Keratinocyte (primary cell): ENCODE measurements around the gene SLC25A1. TPM values are rescaled to one million over a fixed set of nuclear protein-coding genes. Genes with fewer than 3 reads are reported as not detected.

ENCODE experiments used
- DNase-seq: peaks from one replicate; pipeline ENCODE4 v3.0.0-alpha.2; 2011; ENCODE audit warnings: low read depth, missing footprints, low spot score
- FAIRE-seq: peaks from 2 replicates; lab custom pipeline; 2011; peaks lifted over from hg19 to GRCh38; lab: Jason Lieb, UNC
- H2AFZ ChIP-seq: 2 replicates; pipeline ENCODE4 v1.6.0; 2012; ENCODE audit warnings: low read length, control low read depth, inconsistent platforms; ENCODE audit not compliant: control insufficient read depth
- H3K27ac ChIP-seq: 2 replicates; pipeline ENCODE4 v1.5.1; 2011; ENCODE audit warnings: low read length; ENCODE audit not compliant: control insufficient read depth, insufficient read depth
- H3K27me3 ChIP-seq: 3 replicates; pipeline ENCODE4 v1.6.0; 2011; ENCODE audit warnings: low read length; ENCODE audit not compliant: control insufficient read depth, insufficient read depth; ENCODE audit errors: extremely low read depth
- H3K36me3 ChIP-seq, 2 experiments: 2 replicates in 1 of 2; 3 replicates in 1 of 2; pipeline ENCODE4 v1.5.1; 2011; ENCODE audit warnings: low read length in 2 of 2, mild to moderate bottlenecking in 1 of 2; ENCODE audit not compliant: control insufficient read depth in 2 of 2, insufficient read depth in 2 of 2; ENCODE audit errors: extremely low read depth in 1 of 2
- H3K4me1 ChIP-seq: 3 replicates; pipeline ENCODE4 v1.5.1; 2011; ENCODE audit warnings: low read length; ENCODE audit not compliant: control insufficient read depth, insufficient read depth; ENCODE audit errors: extremely low read depth
- H3K4me2 ChIP-seq: 3 replicates; pipeline ENCODE4 v1.6.0; 2011; ENCODE audit warnings: low read depth, low read length; ENCODE audit not compliant: control insufficient read depth, insufficient read depth; ENCODE audit errors: extremely low read depth
- H3K4me3 ChIP-seq, 3 experiments: fragments of 200-600 bp in 1 of 3; sonication (generic) in 1 of 3; 2 replicates in 2 of 3; 3 replicates in 1 of 3; pipeline ENCODE4 v1.5.1; 2011 to 2016; ENCODE audit warnings: low read length in 3 of 3, mild to moderate bottlenecking in 3 of 3, control low read depth in 2 of 3, inconsistent platforms in 1 of 3, low read depth in 1 of 3, mixed read lengths in 1 of 3, mixed run types in 1 of 3, moderate library complexity in 1 of 3; ENCODE audit not compliant: control insufficient read depth in 2 of 3, insufficient read depth in 2 of 3; ENCODE audit errors: extremely low read depth in 1 of 3
- H3K79me2 ChIP-seq: 2 replicates; pipeline ENCODE4 v1.6.0; 2012; ENCODE audit warnings: low read length; ENCODE audit not compliant: control insufficient read depth, insufficient read depth
- H3K9ac ChIP-seq: 3 replicates; pipeline ENCODE4 v1.6.0; 2011; ENCODE audit warnings: low read length; ENCODE audit not compliant: control insufficient read depth, insufficient read depth; ENCODE audit errors: extremely low read depth
- H3K9me1 ChIP-seq: 3 replicates; pipeline ENCODE4 v1.6.0; 2011; ENCODE audit warnings: low read length; ENCODE audit not compliant: control insufficient read depth, insufficient read depth; ENCODE audit errors: extremely low read depth
- H3K9me3 ChIP-seq: 2 replicates; pipeline ENCODE4 v1.5.1; 2012; ENCODE audit warnings: low read depth, low read length; ENCODE audit not compliant: control insufficient read depth
- H4K20me1 ChIP-seq: 3 replicates; pipeline ENCODE4 v1.6.0; 2011; ENCODE audit warnings: low read length; ENCODE audit not compliant: control insufficient read depth, insufficient read depth; ENCODE audit errors: extremely low read depth
- CTCF ChIP-seq, 3 experiments: IDR thresholded peaks in 1 of 3; conservative IDR thresholded peaks in 1 of 3; optimal IDR thresholded peaks in 1 of 3; 2 replicates in 2 of 3; 3 replicates in 1 of 3; pipeline versions ENCODE3 to v1.5.1; 2011; ENCODE audit warnings: low read length in 3 of 3, mild to moderate bottlenecking in 3 of 3, moderate library complexity in 2 of 3, control low read depth in 1 of 3, inconsistent platforms in 1 of 3; ENCODE audit not compliant: insufficient read depth in 2 of 3; ENCODE audit errors: extremely low read depth in 1 of 3
- EZH2 ChIP-seq: IDR thresholded peaks from one replicate; pipeline ENCODE4 v1.6.1; 2012; ENCODE audit warnings: inconsistent platforms, mild to moderate bottlenecking, low read length, moderate library complexity
- dilution Hi-C: fragments of 300-500 bp; cut with MboI; formaldehyde crosslinking; loops from one replicate; pipeline ENCODE4 v1.7.0; 2020; ENCODE audit warnings: low sequenced_read_pairs; ENCODE audit not compliant: extremely low pct_ligation_motif_present
- polyA plus RNA-seq, 5 experiments: library from polyadenylated mRNA; depleted of rRNA in 3 of 5; stranded (reverse) in 3 of 5; stranded (forward) in 1 of 5; unstranded in 1 of 5; fragments of >200 nt; gene quantifications; 1 replicate in 1 of 5; 2 replicates in 3 of 5; 3 replicates in 1 of 5; pipeline versions ENCODE4 v1.2.1 to v1.2.3, GENCODE V29; 2011 to 2012; ENCODE audit warnings: missing spikeins in 2 of 5, low read depth in 1 of 5, low replicate concordance in 1 of 5

SLC25A1 gene
- polyA plus RNA-seq, 1 donor (not counting 4 experiments of a cell fraction or from before 2014, with no cell fraction given), result 27.7 TPM

GRCh38 chr22:19226428-19226827 lies 47.9 kb upstream of the SLC25A1 start:
- Histone ChIP-seq H3K79me2 (no peaks in the 10 kb centered on the region), H3K9me1 (no peaks in the 10 kb centered on the region), H2AFZ (no peak overlapping the region), H3K4me3 (no peak overlapping the region), H3K9me3 (no peaks in the 10 kb centered on the region), H3K4me1 (no peaks in the 10 kb centered on the region), H3K27me3 (no peaks in the 10 kb centered on the region), H3K9ac (no peak overlapping the region), H4K20me1 (no peaks in the 10 kb centered on the region), H3K36me3 (peaks cover 6 to 23% of the 10 kb centered on the region in 2 experiments), H3K4me2 (no peak overlapping the region), H3K27ac (no peak overlapping the region)
- FAIRE-seq (no peak), DNase-seq (no peak)
- dilution Hi-C loops, result no loop called here
- TF ChIP-seq CTCF (optimal IDR thresholded peaks at IDR 0.05 in 1 of 3, IDR thresholded peaks at IDR 0.05 in 1 of 3, conservative IDR thresholded peaks at IDR 0.05 in 1 of 3; ENCODE audit: extremely low read depth in 1 of 3, insufficient read depth in 2 of 3, low read length in 3 of 3), result no peak
- no peak for TF ChIP-seq EZH2

- peaks cover 12 to 24% of the 10 kb centered on the region in 2 experiments for H3K36me3 ChIP-seq
- H2AFZ ChIP-seq, result no peak overlapping the region
- TF ChIP-seq CTCF (optimal IDR thresholded peaks at IDR 0.05 in 1 of 3, IDR thresholded peaks at IDR 0.05 in 1 of 3, conservative IDR thresholded peaks at IDR 0.05 in 1 of 3; ENCODE audit: extremely low read depth in 1 of 3, insufficient read depth in 2 of 3, low read length in 3 of 3) (no peak), EZH2 (no peak)
- H3K4me2 ChIP-seq, result no peak overlapping the region
- no peaks in the 10 kb centered on the region for H4K20me1 ChIP-seq
- no peaks in the 10 kb centered on the region for H3K9me3 ChIP-seq
- no peaks in the 10 kb centered on the region for H3K79me2 ChIP-seq
- H3K9ac ChIP-seq, result no peak overlapping the region
- no peaks in the 10 kb centered on the region for H3K4me1 ChIP-seq
- no peak overlapping the region for H3K4me3 ChIP-seq
- no peaks in the 10 kb centered on the region for H3K27me3 ChIP-seq
- dilution Hi-C loops, result no loop called here
- no peak overlapping the region for H3K27ac ChIP-seq
- no peaks in the 10 kb centered on the region for H3K9me1 ChIP-seq
- FAIRE-seq (no peak), DNase-seq (no peak)
Measured at GRCh38 chr22:19225560-19225959, 47.0 kb upstream of the SLC25A1 start.
